Frontal cortex (tissue), 4 donors: ENCODE data around the gene KIF2A. TPM values are rescaled to one million over a fixed set of nuclear protein-coding genes. Genes with fewer than 3 reads are reported as not detected.

Source experiments
- DNase-seq, 2 donors: peaks; one replicate each; pipeline ENCODE4 v3.0.0; 2012; ENCODE audit warnings: low spot score in 2 of 2
- FAIRE-seq: peaks from 2 replicates; lab custom pipeline; 2012; peaks lifted over from hg19 to GRCh38; lab: Jason Lieb, UNC
- total RNA-seq: library from RNA; depleted of rRNA; stranded (reverse); fragments of >200 nt; gene quantifications from one replicate; pipeline ENCODE4 v1.2.3, GENCODE V29; 2014
- donor health status: control.
- donor health status: control.
- donor health status: control.

Gene KIF2A
- total RNA-seq, 1 donor from 2014 or later: 238 TPM

DNA sequence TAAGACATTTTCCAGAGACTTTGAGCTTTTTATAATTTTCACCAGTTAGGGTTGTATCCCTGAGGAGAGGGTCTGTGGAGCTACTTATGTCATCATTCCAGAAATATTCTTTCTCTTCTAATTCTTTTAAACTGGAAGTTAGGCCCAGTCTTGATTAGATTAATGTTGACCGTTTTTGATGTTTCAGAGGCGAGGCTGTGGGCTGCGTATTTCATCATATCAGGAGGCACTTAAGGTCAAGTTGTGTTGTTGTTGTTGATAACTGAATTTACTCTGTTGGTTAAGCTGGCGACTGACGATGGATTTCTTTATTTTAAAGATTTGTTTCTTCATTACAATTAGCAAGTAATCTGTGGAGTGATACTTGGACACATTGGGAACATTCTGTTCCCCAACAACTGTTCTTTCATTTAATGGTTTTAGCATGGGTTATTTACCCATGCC lies 126.6 kb downstream of the KIF2A start:
- DNase-seq (no peak), FAIRE-seq (no peak)

Other genes starting within 250 kb of the KIF2A start
- 18.8 TPM for gene DIMT1, start 97.7 kb downstream of the KIF2A start, total RNA-seq
- gene IPO11, start 106.6 kb downstream of the KIF2A start, total RNA-seq: 39.9 TPM